Progenitor cell of endocrine pancreas (in vitro differentiated cells): Measurements from ENCODE around the gene NAV2. TPM values are rescaled to one million over a fixed set of nuclear protein-coding genes. Genes with fewer than 3 reads are reported as not detected.

Source experiments
- DNase-seq: peaks from one replicate; pipeline ENCODE4 v3.0.0; 2021; ENCODE audit warnings: low spot score; ENCODE audit not compliant: unreplicated experiment
- H3K27ac Mint-ChIP-seq: 2 replicates; pipeline ENCODE4 v1.8.0; 2021; ENCODE audit warnings: mild to moderate bottlenecking, moderate library complexity, mixed read lengths
- H3K27me3 Mint-ChIP-seq: 2 replicates; pipeline ENCODE4 v1.8.0; 2021; ENCODE audit warnings: mixed read lengths
- H3K36me3 Mint-ChIP-seq: 2 replicates; pipeline ENCODE4 v1.8.0; 2022; ENCODE audit warnings: mixed read lengths; ENCODE audit not compliant: insufficient read depth
- H3K4me1 Mint-ChIP-seq: 2 replicates; pipeline ENCODE4 v1.8.0; 2021; ENCODE audit warnings: low read depth, mixed read lengths
- H3K4me3 Mint-ChIP-seq: 2 replicates; pipeline ENCODE4 v1.8.0; 2021; ENCODE audit warnings: low read depth, mild to moderate bottlenecking, moderate library complexity, mixed read lengths
- H3K9me3 Mint-ChIP-seq: 2 replicates; pipeline ENCODE4 v1.8.0; 2021; ENCODE audit warnings: low read depth, mixed read lengths
- total RNA-seq: library from RNA; stranded (reverse); gene quantifications from 2 replicates; pipeline ENCODE4 v1.2.1, GENCODE V29; 2021
- TF ChIP-seq, protein P1 (sequence below): fragments of 200-600 bp; sonication (generic); IDR thresholded peaks from one replicate; pipeline ENCODE4 v1.5.0; 2021; ENCODE audit warnings: antibody characterized with exemption, mild to moderate bottlenecking; ENCODE audit not compliant: unreplicated experiment

The NAV2 gene
- total RNA-seq, 1 donor from 2014 or later = 88.3 TPM

DNA sequence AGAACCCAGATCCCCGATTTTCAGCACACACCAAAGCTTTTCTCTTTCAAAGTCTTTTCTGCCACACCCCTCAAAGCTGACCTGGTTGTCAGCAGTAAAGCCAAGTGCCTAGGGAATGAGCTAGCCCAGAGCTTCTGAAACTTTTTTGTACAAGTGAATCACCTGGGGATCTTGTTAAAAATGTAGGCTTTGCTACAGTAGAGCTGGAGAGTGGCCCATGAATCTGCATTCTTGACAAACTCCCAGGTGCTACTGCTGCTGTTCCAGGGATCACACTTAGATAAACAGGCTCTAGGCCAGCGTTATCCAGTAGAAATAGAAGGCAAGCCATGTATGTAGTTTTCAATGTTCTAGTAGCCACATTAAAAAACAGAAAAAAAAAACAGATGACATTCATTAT is 21.8 kb upstream of the NAV2 start:
- H3K27ac Mint-ChIP-seq = no peak overlapping the region
- H3K9me3 Mint-ChIP-seq = no peaks in the 10 kb centered on the region
- H3K4me3 Mint-ChIP-seq = no peak overlapping the region
- H3K36me3 Mint-ChIP-seq = no peaks in the 10 kb centered on the region
- TF ChIP-seq, protein P1, sequence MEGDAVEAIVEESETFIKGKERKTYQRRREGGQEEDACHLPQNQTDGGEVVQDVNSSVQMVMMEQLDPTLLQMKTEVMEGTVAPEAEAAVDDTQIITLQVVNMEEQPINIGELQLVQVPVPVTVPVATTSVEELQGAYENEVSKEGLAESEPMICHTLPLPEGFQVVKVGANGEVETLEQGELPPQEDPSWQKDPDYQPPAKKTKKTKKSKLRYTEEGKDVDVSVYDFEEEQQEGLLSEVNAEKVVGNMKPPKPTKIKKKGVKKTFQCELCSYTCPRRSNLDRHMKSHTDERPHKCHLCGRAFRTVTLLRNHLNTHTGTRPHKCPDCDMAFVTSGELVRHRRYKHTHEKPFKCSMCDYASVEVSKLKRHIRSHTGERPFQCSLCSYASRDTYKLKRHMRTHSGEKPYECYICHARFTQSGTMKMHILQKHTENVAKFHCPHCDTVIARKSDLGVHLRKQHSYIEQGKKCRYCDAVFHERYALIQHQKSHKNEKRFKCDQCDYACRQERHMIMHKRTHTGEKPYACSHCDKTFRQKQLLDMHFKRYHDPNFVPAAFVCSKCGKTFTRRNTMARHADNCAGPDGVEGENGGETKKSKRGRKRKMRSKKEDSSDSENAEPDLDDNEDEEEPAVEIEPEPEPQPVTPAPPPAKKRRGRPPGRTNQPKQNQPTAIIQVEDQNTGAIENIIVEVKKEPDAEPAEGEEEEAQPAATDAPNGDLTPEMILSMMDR = no peak
- no peak for DNase-seq
- H3K27me3 Mint-ChIP-seq = peaks cover 19% of the 10 kb centered on the region
- no peaks in the 10 kb centered on the region for H3K4me1 Mint-ChIP-seq

DNA sequence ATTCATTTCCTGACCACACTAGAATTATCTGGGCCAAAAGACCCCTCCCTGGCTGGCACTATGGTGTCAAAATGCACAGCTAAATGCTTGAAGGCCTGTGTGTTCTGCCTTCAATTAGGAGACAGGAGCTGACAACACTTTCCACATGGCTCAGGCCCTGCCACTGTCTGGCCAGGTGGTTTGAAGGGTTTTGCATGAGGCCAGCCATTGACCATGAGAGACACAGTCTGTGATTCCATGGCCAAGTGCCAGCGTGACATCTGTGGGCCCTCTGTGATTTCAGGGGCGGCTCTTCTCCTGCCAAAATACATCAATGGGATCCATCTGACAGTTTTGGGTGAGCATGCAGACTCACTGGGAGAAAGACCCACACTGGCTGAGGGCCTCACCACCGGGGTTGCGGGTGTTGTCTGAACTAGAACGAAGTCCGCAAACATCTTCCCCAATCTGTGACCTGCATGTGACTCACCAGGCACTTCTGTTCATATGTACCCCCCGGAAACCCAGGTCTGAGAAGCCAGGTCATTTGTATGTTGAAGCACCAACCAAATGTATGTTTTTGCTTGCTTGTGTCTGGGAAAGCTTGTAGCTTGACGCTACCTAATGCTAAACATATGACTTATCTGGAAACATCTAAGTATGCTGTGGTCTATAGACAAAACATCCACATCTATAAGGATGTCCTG is 20.7 kb upstream of the NAV2 start:
- Mint-ChIP-seq H3K27me3 (peaks cover 19% of the 10 kb centered on the region), H3K36me3 (no peaks in the 10 kb centered on the region), H3K9me3 (peaks cover 2% of the 10 kb centered on the region), H3K27ac (no peak overlapping the region), H3K4me1 (no peaks in the 10 kb centered on the region), H3K4me3 (no peak overlapping the region)
- TF ChIP-seq, protein P1 = no peak
- DNase-seq = no peak

DNA sequence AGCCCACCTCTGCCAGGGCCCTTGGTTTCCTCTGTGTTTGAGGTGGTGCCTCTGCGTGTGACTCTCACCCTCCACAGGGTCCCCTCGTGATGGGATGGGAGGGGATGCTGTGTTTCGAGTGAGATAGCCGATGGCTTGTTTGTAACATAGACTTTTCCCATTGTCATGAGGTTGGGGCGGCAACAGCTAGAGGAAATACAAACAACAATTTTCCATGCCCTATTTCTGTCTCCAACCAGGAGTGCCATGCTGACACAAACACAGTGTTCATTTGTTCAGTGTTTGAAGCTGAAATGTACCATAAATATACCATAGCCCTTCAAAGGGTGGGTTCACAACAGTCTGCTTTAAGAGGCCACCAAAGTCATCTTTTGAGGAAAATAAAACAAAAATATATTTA is 19.5 kb upstream of the NAV2 start:
- H3K4me1 Mint-ChIP-seq = peaks cover 2% of the 10 kb centered on the region

DNA sequence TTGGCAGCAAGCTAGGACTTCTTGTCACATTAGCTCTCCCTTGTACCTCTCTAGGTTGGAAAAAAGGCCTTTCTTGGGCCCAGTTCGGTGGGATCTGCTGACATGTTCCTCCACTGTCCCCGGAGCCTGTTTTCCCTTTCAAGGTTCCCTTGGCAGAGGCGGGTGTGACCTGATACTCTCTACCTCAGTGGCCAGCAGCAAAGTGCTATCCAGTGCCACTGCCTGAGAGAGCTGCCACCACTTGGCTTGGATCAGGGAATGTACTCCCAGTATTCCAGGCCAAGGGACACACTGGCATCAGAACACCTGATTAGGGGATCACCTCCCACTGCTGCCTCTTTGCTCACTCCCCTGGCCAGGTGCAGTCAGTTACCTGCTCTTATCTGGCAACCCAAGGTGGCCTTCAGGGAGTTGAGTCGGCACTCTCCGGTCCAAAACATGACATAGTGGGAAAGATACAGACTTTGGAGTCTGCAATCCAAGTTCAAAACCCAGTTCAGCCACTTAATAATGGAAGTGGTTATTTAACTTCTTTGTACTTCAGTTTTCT is 17.8 kb upstream of the NAV2 start:
- Mint-ChIP-seq H3K36me3 (no peaks in the 10 kb centered on the region), H3K27ac (no peak overlapping the region), H3K4me1 (peaks cover 2% of the 10 kb centered on the region), H3K9me3 (peaks cover 3% of the 10 kb centered on the region), H3K4me3 (no peak overlapping the region), H3K27me3 (peaks cover 17% of the 10 kb centered on the region)
- no peak for DNase-seq
- TF ChIP-seq, protein P1 = no peak

More for the DNA sequence above, 19.5 kb upstream of the NAV2 start:
- no peak overlapping the region for H3K4me3 Mint-ChIP-seq
- DNase-seq = no peak
- peaks cover 20% of the 10 kb centered on the region for H3K27me3 Mint-ChIP-seq
- peak overlapping the region; percentile 69 for H3K27ac Mint-ChIP-seq
- no peaks in the 10 kb centered on the region for H3K36me3 Mint-ChIP-seq
- TF ChIP-seq, protein P1 = no peak
- peaks cover 3% of the 10 kb centered on the region for H3K9me3 Mint-ChIP-seq

DNA sequence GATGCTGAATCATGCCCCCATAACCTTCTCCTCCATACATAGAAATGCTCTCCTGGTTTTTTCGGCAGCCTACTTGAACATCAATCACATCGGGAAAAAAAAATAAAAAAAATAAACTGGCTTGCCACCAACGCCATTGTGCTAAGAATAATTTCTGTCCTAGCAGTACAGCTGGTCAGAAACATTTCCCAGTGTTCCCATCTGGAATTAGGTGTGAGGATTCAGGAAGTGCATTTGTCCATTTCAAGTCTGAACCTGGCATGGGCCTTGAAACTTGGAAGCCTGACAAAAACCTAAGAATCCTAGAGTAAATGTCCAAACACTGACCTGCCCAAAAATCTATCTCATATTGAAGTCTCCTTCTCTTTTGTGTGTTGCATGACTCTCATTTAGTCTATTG is 16.6 kb upstream of the NAV2 start:
- Mint-ChIP-seq H3K27ac (no peak overlapping the region), H3K4me3 (no peak overlapping the region), H3K4me1 (peaks cover 2% of the 10 kb centered on the region), H3K36me3 (no peaks in the 10 kb centered on the region), H3K27me3 (peaks cover 28% of the 10 kb centered on the region), H3K9me3 (peaks cover 3% of the 10 kb centered on the region)
- TF ChIP-seq, protein P1 = no peak
- DNase-seq = no peak
